ENCODE results near the gene SHLD3.
A peak's percentile ranks its signal among the peaks of the same experiment; 100 is the strongest.

- TF ChIP-seq CTCF (IDR thresholded peaks at IDR 0.05) (no peak), POLR2AphosphoS5 (IDR thresholded peaks at IDR 0.05) (peak in 2 of 3 donors; percentile 46 to 70), POLR2A (IDR thresholded peaks at IDR 0.05) (no peak)
Measured at GRCh38 chr5:65624025-65624570, 729 bp upstream of the SHLD3 start, which contains the start of gene TRIM23.
